AG04450 (cell line): ENCODE data around the gene IQSEC2. TPM values are rescaled to one million over a fixed set of nuclear protein-coding genes. Genes with fewer than 3 reads are reported as not detected.
A peak's percentile ranks its signal among the peaks of the same experiment; 100 is the strongest.

Experiments used
- CTCF ChIA-PET: fragments of 300-600, 350-600 bp; formaldehyde crosslinking; extraction: SDS; loops from one replicate; lab custom pipeline; 2022; ENCODE audit warnings: antibody characterized with exemption, inconsistent platforms; lab: Charles Lee
- POLR2A ChIA-PET: fragments of 350-600 bp; formaldehyde crosslinking; extraction: SDS; loops from one replicate; lab custom pipeline; 2021; ENCODE audit warnings: antibody characterized with exemption, inconsistent platforms; lab: Yijun Ruan, JAX
- DNase-seq: peaks from one replicate; pipeline ENCODE4 v3.0.0-alpha.2; 2011; ENCODE audit warnings: low read depth, low spot score
- H3K27ac ChIP-seq: one replicate; pipeline ENCODE4 v1.5.1; 2012; ENCODE audit warnings: low read depth, low read length, control low read depth
- H3K27me3 ChIP-seq: one replicate; pipeline ENCODE4 v1.6.0; 2012; ENCODE audit warnings: low read length; ENCODE audit not compliant: control insufficient read depth, insufficient read depth
- H3K4me3 ChIP-seq: 2 replicates; pipeline ENCODE4 v1.5.1; 2011; ENCODE audit warnings: mild to moderate bottlenecking, low read depth, low read length, control low read depth
- H3K9me3 ChIP-seq: 2 replicates; pipeline ENCODE4 v1.5.1; 2012; ENCODE audit warnings: low read length; ENCODE audit not compliant: control insufficient read depth, insufficient read depth
- polyA plus RNA-seq: library from polyadenylated mRNA; depleted of rRNA; stranded (reverse); fragments of >200 nt; gene quantifications from 2 replicates; pipeline ENCODE4 v1.2.3, GENCODE V29; 2011
- TF ChIP-seq, protein P1 (sequence below): IDR thresholded peaks from 2 replicates; pipeline ENCODE4 v1.5.1; 2011; ENCODE audit warnings: low read depth, low read length, control low read depth, inconsistent platforms

The IQSEC2 gene
- polyA plus RNA-seq, 1 experiment, result 9.1 TPM

DNA sequence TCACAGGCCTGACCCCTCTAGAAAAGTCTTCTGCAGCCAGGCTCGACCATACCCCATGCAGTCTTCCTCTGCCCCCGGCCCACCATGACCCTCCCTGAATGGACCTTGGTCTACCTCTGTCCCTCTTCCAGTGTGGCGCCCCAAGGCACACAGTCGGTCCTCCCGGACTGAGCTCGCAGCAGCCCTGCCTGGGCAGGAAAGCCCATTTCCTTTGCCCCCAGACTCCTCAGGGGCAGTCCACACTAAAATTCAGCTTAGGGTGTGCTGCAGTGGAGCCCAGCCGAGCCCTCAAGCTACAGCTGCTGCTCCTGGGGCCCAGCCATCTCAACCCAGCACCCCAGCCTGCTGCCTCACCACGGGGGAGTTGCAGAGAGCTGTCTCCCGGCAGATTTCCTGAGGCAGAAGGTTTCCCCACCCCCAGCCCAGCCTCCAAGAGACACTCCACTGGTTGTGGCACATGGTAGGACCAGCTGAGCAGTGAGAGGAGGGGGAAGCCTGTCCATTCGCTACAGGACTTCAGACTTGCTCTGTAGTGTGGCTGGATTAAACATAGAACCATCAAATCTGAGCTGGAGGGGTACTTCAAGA lies 37.5 kb upstream of the IQSEC2 start:
- TF ChIP-seq, protein P1, sequence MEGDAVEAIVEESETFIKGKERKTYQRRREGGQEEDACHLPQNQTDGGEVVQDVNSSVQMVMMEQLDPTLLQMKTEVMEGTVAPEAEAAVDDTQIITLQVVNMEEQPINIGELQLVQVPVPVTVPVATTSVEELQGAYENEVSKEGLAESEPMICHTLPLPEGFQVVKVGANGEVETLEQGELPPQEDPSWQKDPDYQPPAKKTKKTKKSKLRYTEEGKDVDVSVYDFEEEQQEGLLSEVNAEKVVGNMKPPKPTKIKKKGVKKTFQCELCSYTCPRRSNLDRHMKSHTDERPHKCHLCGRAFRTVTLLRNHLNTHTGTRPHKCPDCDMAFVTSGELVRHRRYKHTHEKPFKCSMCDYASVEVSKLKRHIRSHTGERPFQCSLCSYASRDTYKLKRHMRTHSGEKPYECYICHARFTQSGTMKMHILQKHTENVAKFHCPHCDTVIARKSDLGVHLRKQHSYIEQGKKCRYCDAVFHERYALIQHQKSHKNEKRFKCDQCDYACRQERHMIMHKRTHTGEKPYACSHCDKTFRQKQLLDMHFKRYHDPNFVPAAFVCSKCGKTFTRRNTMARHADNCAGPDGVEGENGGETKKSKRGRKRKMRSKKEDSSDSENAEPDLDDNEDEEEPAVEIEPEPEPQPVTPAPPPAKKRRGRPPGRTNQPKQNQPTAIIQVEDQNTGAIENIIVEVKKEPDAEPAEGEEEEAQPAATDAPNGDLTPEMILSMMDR, result no peak
- ChIA-PET CTCF (interaction anchor here (0.7 to 5.0 kb wide), 12 partner anchors 8 to 163 kb away, joined by 3 to 44 read pairs (median 4); partner anchors contain the start of gene IQSEC2), POLR2A (no interaction called here)
- no peaks in the 10 kb centered on the region for H3K9me3 ChIP-seq
- H3K4me3 ChIP-seq, result peak overlapping the region; percentile 63; the same call in 1 of the 2 replicates
- no peak for DNase-seq
- peaks cover 2% of the 10 kb centered on the region for H3K27me3 ChIP-seq
- no peak overlapping the region for H3K27ac ChIP-seq

DNA sequence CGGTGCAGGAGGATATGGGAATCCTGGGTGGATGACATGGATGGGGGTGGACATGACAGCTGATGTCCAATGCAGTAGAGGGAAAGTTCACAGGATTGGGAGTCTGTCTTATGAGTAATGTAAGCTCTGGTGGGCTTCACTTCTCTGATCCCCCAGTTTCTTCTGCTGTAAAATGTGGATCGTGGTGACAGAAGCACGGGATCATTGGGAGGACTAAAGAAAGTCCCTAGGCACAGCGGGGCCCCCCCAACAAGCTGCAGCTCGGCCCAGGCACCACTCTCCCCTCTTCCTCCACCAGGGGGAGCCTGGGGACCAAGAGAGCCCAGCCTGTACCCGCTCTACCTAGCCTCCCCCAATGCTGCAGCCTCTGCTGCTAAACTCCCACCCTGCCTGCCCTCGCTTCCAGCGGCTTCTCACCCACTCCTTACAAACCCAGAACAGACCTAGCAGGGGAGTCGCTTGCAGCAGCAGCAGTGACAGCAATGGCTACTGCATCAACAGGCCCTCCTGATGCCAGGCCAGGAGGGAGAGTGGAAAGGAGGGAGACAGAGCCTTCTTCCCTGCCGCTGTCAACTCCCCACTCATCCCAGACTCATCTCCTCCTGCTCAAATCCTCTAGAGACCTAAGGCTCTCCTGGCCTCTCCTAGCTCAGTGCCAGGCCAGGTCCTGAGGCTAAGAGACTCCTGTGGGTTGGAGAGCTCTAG lies 36.1 kb upstream of the IQSEC2 start:
- CTCF ChIA-PET, result interaction anchor here (0.6 to 5.0 kb wide), 20 partner anchors 9 to 1742 kb away, joined by 3 to 44 read pairs (median 4); partner anchors contain the start of genes RIBC1 and SMC1A
- H3K27ac ChIP-seq, result no peak overlapping the region
- no peak overlapping the region for H3K4me3 ChIP-seq
- H3K27me3 ChIP-seq, result no peaks in the 10 kb centered on the region
- no peaks in the 10 kb centered on the region for H3K9me3 ChIP-seq
- DNase-seq, result no peak
- TF ChIP-seq, protein P1, result peak; percentile 72
- POLR2A ChIA-PET, result no interaction called here

DNA sequence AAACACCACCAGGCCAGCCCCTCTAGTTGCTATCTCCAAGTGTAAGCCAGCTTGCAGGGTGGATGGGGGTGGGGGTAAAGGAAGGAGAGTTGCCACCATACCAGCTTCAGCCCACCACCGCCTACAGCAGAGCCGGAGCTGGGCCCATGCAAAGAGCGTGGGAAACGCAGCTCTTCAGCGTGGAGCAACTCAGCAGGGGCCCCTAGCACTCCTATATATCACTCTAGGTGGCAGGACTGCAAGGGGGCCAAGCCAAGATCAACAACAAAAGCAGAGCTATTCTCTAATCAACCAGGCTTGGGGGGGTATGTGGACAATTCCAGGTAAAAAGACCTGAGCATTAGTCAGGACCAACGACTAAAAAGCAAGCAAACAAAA lies 35.5 kb upstream of the IQSEC2 start:
- H3K4me3 ChIP-seq, result no peak overlapping the region
- H3K27ac ChIP-seq, result no peak overlapping the region
- POLR2A ChIA-PET, result no interaction called here
- TF ChIP-seq, protein P1, result no peak
- CTCF ChIA-PET, result interaction anchor here (0.5 to 5.0 kb wide), 18 partner anchors 8 to 179 kb away, joined by 3 to 44 read pairs (median 5); partner anchors contain the start of genes RIBC1 and SMC1A
- no peaks in the 10 kb centered on the region for H3K9me3 ChIP-seq
- DNase-seq, result no peak
- H3K27me3 ChIP-seq, result no peaks in the 10 kb centered on the region

DNA sequence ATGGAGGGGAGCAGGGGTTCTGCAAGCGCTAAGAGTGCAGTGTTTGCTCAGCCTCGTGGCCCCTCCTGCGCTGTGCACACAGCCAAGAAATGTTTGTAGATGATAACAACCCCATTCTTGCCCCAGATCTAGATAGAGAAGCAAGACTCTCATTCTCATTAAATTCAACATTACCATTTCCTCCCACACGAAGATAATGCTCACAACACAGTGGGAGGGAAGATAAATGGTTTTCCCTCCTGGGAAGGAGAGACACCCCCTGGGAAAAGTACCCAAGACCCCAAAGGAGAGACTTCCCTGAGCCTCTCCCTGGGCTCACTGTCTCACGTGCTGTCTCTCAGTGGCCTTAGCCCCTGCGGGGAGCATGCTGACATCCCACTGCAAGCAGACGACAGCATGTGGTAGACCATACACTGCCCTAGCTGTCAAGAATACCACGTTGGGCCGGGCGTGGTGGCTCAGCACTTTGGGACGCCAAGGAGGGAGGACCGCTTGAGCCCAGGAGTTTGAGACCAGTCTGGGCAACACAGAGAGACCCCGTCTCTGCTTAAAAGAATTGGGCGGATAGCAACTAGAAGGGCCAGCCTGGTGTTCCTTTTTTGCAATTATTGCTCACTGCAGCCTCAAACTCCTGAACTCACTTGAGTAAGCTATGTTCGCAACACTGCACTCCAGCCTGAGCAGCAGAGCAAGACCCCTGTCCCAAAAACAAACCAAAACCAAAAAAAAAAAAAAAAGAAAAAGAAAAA lies 34.9 kb upstream of the IQSEC2 start:
- TF ChIP-seq, protein P1, result no peak
- Histone ChIP-seq H3K4me3 (no peak overlapping the region), H3K27me3 (no peaks in the 10 kb centered on the region), H3K27ac (no peak overlapping the region), H3K9me3 (no peaks in the 10 kb centered on the region)
- DNase-seq, result no peak
- ChIA-PET CTCF (interaction anchor here (0.5 to 5.0 kb wide), 10 partner anchors 10 to 180 kb away, joined by 3 to 44 read pairs (median 6); no protein-coding TSS in a partner anchor), POLR2A (no interaction called here)
